HepG2 (cell line): ENCODE results near the gene GHRHR. TPM values are rescaled to one million over a fixed set of nuclear protein-coding genes. Genes with fewer than 3 reads are reported as not detected.

ENCODE experiments used
- ATAC-seq: fragments of 200-7000 bp; cut with Tn5 transposase; 3 replicates; pipeline ENCODE4 v1.9.1; 2020; ENCODE audit warnings: mild to moderate bottlenecking, moderate library complexity
- BruUV-seq: library from RNA; stranded (reverse); fragments of 400-500 nt; replicated peaks from 2 replicates; lab custom pipeline; 2021; lab: Mats Ljungman, UMichigan
- CTCF ChIA-PET: fragments of 300-600 bp; formaldehyde crosslinking; extraction: SDS; loops from one replicate; lab custom pipeline; 2021; ENCODE audit warnings: low total read pairs, inconsistent platforms, low intra/inter-chr PET ratio; lab: Yijun Ruan, JAX
- POLR2A ChIA-PET: fragments of 350-600 bp; sonication (Branson Sonifier 250); formaldehyde crosslinking; loops from one replicate; lab custom pipeline; 2020; ENCODE audit warnings: antibody characterized with exemption, inconsistent platforms; lab: Yijun Ruan, JAX
- DNase-seq: peaks from one replicate; pipeline ENCODE4 v3.0.0-alpha.2; 2015; ENCODE audit warnings: low spot score
- FAIRE-seq: peaks from 3 replicates; lab custom pipeline; 2011; peaks lifted over from hg19 to GRCh38; lab: Jason Lieb, UNC
- H2AFZ ChIP-seq: one replicate; pipeline ENCODE4 v1.6.1; 2011; ENCODE audit warnings: low read length, inconsistent platforms
- H3K27ac ChIP-seq: fragments of 300-600 bp; 3 replicates; pipeline ENCODE4 v1.8.0; 2011; ENCODE audit warnings: mixed run types, mild to moderate bottlenecking, mixed read lengths, low read length, inconsistent platforms; ENCODE audit not compliant: insufficient read depth; ENCODE audit errors: extremely low read length
- H3K27me3 ChIP-seq, 2 experiments: fragments of 200-600 bp in 1 of 2; 2 replicates in 1 of 2; 3 replicates in 1 of 2; pipeline versions ENCODE4 v1.6.0 to v1.8.0; 2011; ENCODE audit warnings: low read length in 2 of 2, mild to moderate bottlenecking in 2 of 2, moderate library complexity in 2 of 2, inconsistent platforms in 1 of 2; ENCODE audit not compliant: insufficient read depth in 2 of 2, control insufficient read depth in 1 of 2
- H3K36me3 ChIP-seq, 2 experiments: fragments of 200-600 bp in 1 of 2; replicated peaks in 1 of 2; 2 replicates in 1 of 2; 3 replicates in 1 of 2; pipeline versions ENCODE4 v1.5.1 to v1.8.0; 2011; ENCODE audit warnings: low read length in 2 of 2, inconsistent platforms in 1 of 2; ENCODE audit not compliant: insufficient read depth in 2 of 2, control insufficient read depth in 1 of 2
- H3K4me1 ChIP-seq: 2 replicates; pipeline ENCODE4 v1.5.1; 2012; ENCODE audit warnings: low read length, inconsistent platforms; ENCODE audit not compliant: insufficient read depth
- H3K4me2 ChIP-seq: 2 replicates; pipeline ENCODE4 v1.6.0; 2011; ENCODE audit warnings: low read depth, low read length, inconsistent platforms
- H3K4me3 ChIP-seq, 3 experiments: fragments of 200-600 bp in 1 of 3; sonication (generic), shearing (Covaris generic) in 1 of 3; replicated peaks in 1 of 3; 2 replicates each; pipeline ENCODE4 v1.5.1; 2011 to 2016; ENCODE audit warnings: low read length in 3 of 3, inconsistent platforms in 2 of 3, low read depth in 2 of 3, mild to moderate bottlenecking in 2 of 3, control low read depth in 1 of 3, mixed read lengths in 1 of 3; ENCODE audit not compliant: insufficient read depth in 1 of 3
- H3K79me2 ChIP-seq: one replicate; pipeline ENCODE4 v1.6.1; 2011; ENCODE audit warnings: low read length, inconsistent platforms; ENCODE audit not compliant: insufficient read depth
- H3K9ac ChIP-seq: 2 replicates; pipeline ENCODE4 v1.6.0; 2011; ENCODE audit warnings: mild to moderate bottlenecking, low read depth, low read length, inconsistent platforms; ENCODE audit not compliant: insufficient read depth
- H3K9me3 ChIP-seq: 2 replicates; pipeline ENCODE4 v1.5.1; 2012; ENCODE audit warnings: mild to moderate bottlenecking, low read length
- H4K20me1 ChIP-seq: 2 replicates; pipeline ENCODE4 v1.6.0; 2011; ENCODE audit warnings: inconsistent platforms, mild to moderate bottlenecking, low read length, moderate library complexity; ENCODE audit not compliant: insufficient read depth
- ATF7-NPFF ChIP-seq: sonication (generic); formaldehyde crosslinking; IDR thresholded peaks from 2 replicates; pipeline ENCODE4 v1.8.1; 2023; ENCODE audit warnings: mild to moderate bottlenecking, low read depth, missing genetic modification reagents, moderate library complexity
- BHLHE40 ChIP-seq: IDR thresholded peaks from 2 replicates; pipeline ENCODE4 v1.6.1; 2011; ENCODE audit warnings: low read length, improper control_type of control experiment
- HOXA7 ChIP-seq: sonication (generic); formaldehyde crosslinking; IDR thresholded peaks from 2 replicates; pipeline ENCODE4 v1.8.1; 2022; ENCODE audit warnings: mild to moderate bottlenecking, missing genetic modification reagents, moderate library complexity
- MYC ChIP-seq: sonication (generic); formaldehyde crosslinking; IDR thresholded peaks from 2 replicates; pipeline ENCODE4 v1.9.0; 2021; ENCODE audit warnings: missing genetic modification reagents, borderline replicate concordance
- MZF1 ChIP-seq: sonication (generic); formaldehyde crosslinking; IDR thresholded peaks from 2 replicates; pipeline ENCODE4 v1.8.1; 2023; ENCODE audit warnings: mild to moderate bottlenecking, missing genetic modification reagents, borderline replicate concordance
- NFE2 ChIP-seq: sonication (generic); formaldehyde crosslinking; IDR thresholded peaks from 2 replicates; pipeline ENCODE4 v1.4.0; 2020; ENCODE audit warnings: missing genetic modification reagents
- SMAD3 ChIP-seq: sonication (generic); formaldehyde crosslinking; IDR thresholded peaks from 2 replicates; pipeline ENCODE4 v1.4.0; 2020; ENCODE audit warnings: missing genetic modification reagents
- ZNF83 ChIP-seq: sonication (generic); formaldehyde crosslinking; IDR thresholded peaks from 2 replicates; pipeline ENCODE4 v1.4.0; 2020; ENCODE audit warnings: missing genetic modification reagents, mild to moderate bottlenecking, borderline replicate concordance
- WGBS: methylation state at CpG from one replicate; pipeline ENCODE4 v1.1.6; 2017; ENCODE audit warnings: low lambda C conversion rate; 5-methylcytosine and 5-hydroxymethylcytosine counted together
- in situ Hi-C: cut with HindIII; loops from 2 replicates; pipeline ENCODE4 v1.10.0; 2017; ENCODE audit warnings: low pct_unique_long_range_greater_than_20kb; ENCODE audit not compliant: extremely low pct_ligation_motif_present
- intact Hi-C: fragments of 100-400 bp; cut with micrococcal nuclease; formaldehyde crosslinking; loops from one replicate; pipeline ENCODE4 v1.10.0; 2022; ENCODE audit not compliant: unreplicated experiment
- polyA plus RNA-seq, 8 experiments: library from polyadenylated mRNA; depleted of rRNA in 3 of 8; stranded (reverse) in 7 of 8; unstranded in 1 of 8; fragments of >200 nt; fragmentation: Illumina TruSeq in 4 of 8; extraction: Trizol in 4 of 8; gene quantifications; 2 replicates each; pipeline versions ENCODE4 v1.2.1 to v1.2.3, GENCODE V29; 2011 to 2016; ENCODE audit warnings: low read depth in 4 of 8, missing spikeins in 1 of 8, mixed read lengths in 1 of 8; ENCODE audit not compliant: insufficient read depth in 1 of 8
- total RNA-seq, 5 experiments: library from RNA; depleted of rRNA; stranded (reverse); fragments of >200 nt; fragmentation: Illumina TruSeq; extraction: Trizol; gene quantifications; 2 replicates each; pipeline ENCODE4 v1.2.3, GENCODE V29; 2016; ENCODE audit warnings: low read depth in 1 of 5
- TF ChIP-seq, protein P1 (sequence below): sonication (generic); formaldehyde crosslinking; IDR thresholded peaks from 2 replicates; pipeline ENCODE4 v1.4.0; 2020; ENCODE audit warnings: missing genetic modification reagents
- TF ChIP-seq, protein P2 (sequence below): sonication (generic); formaldehyde crosslinking; IDR thresholded peaks from 2 replicates; pipeline ENCODE4 v1.5.1; 2020; ENCODE audit warnings: missing genetic modification reagents, mild to moderate bottlenecking, borderline replicate concordance
- TF ChIP-seq, protein P3 (sequence below): sonication (generic); formaldehyde crosslinking; IDR thresholded peaks from 2 replicates; pipeline ENCODE4 v1.4.0; 2020; ENCODE audit warnings: missing genetic modification reagents

GHRHR gene
- total and polyA plus RNA-seq, 2 of the 13 experiments (the other 11 are each of a cell fraction or from before 2014, with no cell fraction given) = not detected

DNA sequence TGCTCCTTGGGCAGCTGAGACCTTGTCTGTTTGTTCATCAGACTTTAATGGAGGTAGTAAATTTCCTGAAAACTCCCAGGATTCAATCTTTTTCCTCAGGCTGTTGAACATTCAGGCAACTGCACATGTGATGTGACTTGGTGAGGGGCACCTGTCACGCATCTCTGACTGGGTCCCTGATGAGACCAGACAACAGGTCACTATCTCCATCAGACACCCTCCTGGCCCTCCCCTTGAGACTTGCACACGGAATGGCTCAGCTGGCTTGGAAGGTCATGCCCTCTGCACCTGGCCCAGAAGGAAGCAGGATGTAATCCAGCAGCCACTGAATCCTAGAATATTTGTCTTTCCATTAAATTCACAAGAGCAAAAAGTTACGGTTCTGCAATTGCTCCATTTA lies 36.2 kb upstream of the GHRHR start:
- WGBS = 14% methylated on average over 2 of the region's 3 CpGs
- POLR2A ChIA-PET = no interaction called here

DNA sequence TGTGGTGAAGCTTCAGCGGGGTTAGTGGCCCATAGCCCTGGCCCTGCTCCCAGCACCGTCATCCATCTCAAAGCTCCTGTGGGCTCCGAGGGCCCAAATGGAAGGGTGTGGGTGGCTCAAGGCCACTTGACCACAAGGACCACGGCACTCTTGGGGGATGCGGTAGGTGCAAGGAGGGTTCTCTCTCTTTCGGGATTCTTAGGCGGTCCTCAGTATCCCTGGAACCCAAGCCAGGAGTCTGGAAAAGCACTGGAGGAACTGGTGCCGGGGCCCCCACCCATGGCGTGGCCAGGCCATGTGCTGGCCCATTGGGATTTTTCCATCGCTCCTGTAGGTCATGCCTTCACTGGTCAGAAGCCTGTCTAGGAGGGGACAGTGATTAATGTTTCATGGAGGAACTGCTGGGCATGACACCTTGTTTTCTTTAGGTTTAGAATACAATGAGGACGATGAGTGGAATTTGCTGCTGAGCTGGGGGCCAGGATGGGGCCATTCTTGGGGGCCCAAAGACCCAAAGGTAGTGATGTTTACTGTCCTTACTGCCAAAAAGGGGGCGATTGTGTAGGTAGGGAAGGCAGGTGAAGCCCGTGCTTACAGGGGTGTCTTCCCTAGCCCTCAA lies 35.4 kb upstream of the GHRHR start:
- intact Hi-C loops (no loop called here), in situ Hi-C loops (no loop called here)
- no peak overlapping the region for H3K27ac ChIP-seq
- H4K20me1 ChIP-seq = no peaks in the 10 kb centered on the region
- FAIRE-seq (no peak), ATAC-seq (no peak), DNase-seq (no peak)
- H3K36me3 ChIP-seq = no peaks in the 10 kb centered on the region
- no peak overlapping the region for H3K4me3 ChIP-seq
- H2AFZ ChIP-seq = no peak overlapping the region
- H3K9me3 ChIP-seq = no peaks in the 10 kb centered on the region
- 46% methylated on average over 9 of the region's 13 CpGs for WGBS
- ChIA-PET CTCF (no interaction called here), POLR2A (no interaction called here)
- H3K27me3 ChIP-seq = peaks cover 2 to 12% of the 10 kb centered on the region in 2 experiments; a peak in 3 of 5 replicates
- H3K9ac ChIP-seq = no peak overlapping the region
- H3K4me1 ChIP-seq = no peaks in the 10 kb centered on the region
- BruUV-seq = no TSS peak
- TF ChIP-seq SMAD3 (CRISPR knock-in tag) (no peak), HOXA7 (no peak), MYC (CRISPR knock-in tag) (no peak), ATF7-NPFF (CRISPR knock-in tag) (no peak), ZNF83 (CRISPR knock-in tag) (no peak), BHLHE40 (no peak), NFE2 (no peak)
- TF ChIP-seq, protein P1, sequence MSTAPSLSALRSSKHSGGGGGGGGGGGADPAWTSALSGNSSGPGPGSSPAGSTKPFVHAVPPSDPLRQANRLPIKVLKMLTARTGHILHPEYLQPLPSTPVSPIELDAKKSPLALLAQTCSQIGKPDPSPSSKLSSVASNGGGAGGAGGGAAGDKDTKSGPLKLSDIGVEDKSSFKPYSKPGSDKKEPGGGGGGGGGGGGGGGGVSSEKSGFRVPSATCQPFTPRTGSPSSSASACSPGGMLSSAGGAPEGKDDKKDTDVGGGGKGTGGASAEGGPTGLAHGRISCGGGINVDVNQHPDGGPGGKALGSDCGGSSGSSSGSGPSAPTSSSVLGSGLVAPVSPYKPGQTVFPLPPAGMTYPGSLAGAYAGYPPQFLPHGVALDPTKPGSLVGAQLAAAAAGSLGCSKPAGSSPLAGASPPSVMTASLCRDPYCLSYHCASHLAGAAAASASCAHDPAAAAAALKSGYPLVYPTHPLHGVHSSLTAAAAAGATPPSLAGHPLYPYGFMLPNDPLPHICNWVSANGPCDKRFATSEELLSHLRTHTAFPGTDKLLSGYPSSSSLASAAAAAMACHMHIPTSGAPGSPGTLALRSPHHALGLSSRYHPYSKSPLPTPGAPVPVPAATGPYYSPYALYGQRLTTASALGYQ = no peak
- TF ChIP-seq, protein P2, sequence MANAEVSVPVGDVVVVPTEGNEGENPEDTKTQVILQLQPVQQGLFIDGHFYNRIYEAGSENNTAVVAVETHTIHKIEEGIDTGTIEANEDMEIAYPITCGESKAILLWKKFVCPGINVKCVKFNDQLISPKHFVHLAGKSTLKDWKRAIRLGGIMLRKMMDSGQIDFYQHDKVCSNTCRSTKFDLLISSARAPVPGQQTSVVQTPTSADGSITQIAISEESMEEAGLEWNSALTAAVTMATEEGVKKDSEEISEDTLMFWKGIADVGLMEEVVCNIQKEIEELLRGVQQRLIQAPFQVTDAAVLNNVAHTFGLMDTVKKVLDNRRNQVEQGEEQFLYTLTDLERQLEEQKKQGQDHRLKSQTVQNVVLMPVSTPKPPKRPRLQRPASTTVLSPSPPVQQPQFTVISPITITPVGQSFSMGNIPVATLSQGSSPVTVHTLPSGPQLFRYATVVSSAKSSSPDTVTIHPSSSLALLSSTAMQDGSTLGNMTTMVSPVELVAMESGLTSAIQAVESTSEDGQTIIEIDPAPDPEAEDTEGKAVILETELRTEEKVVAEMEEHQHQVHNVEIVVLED (CRISPR knock-in tag) = no peak
- TF ChIP-seq, protein P3, sequence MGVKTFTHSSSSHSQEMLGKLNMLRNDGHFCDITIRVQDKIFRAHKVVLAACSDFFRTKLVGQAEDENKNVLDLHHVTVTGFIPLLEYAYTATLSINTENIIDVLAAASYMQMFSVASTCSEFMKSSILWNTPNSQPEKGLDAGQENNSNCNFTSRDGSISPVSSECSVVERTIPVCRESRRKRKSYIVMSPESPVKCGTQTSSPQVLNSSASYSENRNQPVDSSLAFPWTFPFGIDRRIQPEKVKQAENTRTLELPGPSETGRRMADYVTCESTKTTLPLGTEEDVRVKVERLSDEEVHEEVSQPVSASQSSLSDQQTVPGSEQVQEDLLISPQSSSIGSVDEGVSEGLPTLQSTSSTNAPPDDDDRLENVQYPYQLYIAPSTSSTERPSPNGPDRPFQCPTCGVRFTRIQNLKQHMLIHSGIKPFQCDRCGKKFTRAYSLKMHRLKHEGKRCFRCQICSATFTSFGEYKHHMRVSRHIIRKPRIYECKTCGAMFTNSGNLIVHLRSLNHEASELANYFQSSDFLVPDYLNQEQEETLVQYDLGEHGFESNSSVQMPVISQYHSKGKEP (CRISPR knock-in tag) = no peak
- H3K79me2 ChIP-seq = no peaks in the 10 kb centered on the region
- no peak overlapping the region for H3K4me2 ChIP-seq

More for the DNA sequence above, 36.2 kb upstream of the GHRHR start:
- in situ Hi-C loops = no loop called here
- no peaks in the 10 kb centered on the region for H3K4me1 ChIP-seq
- H3K79me2 ChIP-seq = no peaks in the 10 kb centered on the region
- peaks cover 0 to 7% of the 10 kb centered on the region in 2 experiments; a peak in 2 of 5 replicates for H3K27me3 ChIP-seq
- TF ChIP-seq MZF1 (CRISPR knock-in tag) = no peak
- no peak for DNase-seq
- no peaks in the 10 kb centered on the region for H4K20me1 ChIP-seq
- H3K9ac ChIP-seq = no peak overlapping the region
- FAIRE-seq = no peak
- H2AFZ ChIP-seq = no peak overlapping the region
- intact Hi-C loops = no loop called here
- no TSS peak for BruUV-seq
- H3K36me3 ChIP-seq = no peaks in the 10 kb centered on the region
- H3K27ac ChIP-seq = no peak overlapping the region
- no peaks in the 10 kb centered on the region for H3K9me3 ChIP-seq
- CTCF ChIA-PET = no interaction called here
- H3K4me3 ChIP-seq = no peak overlapping the region
- ATAC-seq = no peak
- H3K4me2 ChIP-seq = no peak overlapping the region
